ENCODE data around the gene MEOX1. TPM values are rescaled to one million over a fixed set of nuclear protein-coding genes. Genes with fewer than 3 reads are reported as not detected.

Gene MEOX1
- total and polyA plus RNA-seq, 2 of the 13 experiments (the other 11 are each of a cell fraction or from before 2014, with no cell fraction given) = not detected

- no peak for TF ChIP-seq ZNF512 (CRISPR knock-in tag; IDR thresholded peaks at IDR 0.05)
- TF ChIP-seq ZNF12 (CRISPR knock-in tag; IDR thresholded peaks at IDR 0.05) = no peak
- TF ChIP-seq, protein P1, sequence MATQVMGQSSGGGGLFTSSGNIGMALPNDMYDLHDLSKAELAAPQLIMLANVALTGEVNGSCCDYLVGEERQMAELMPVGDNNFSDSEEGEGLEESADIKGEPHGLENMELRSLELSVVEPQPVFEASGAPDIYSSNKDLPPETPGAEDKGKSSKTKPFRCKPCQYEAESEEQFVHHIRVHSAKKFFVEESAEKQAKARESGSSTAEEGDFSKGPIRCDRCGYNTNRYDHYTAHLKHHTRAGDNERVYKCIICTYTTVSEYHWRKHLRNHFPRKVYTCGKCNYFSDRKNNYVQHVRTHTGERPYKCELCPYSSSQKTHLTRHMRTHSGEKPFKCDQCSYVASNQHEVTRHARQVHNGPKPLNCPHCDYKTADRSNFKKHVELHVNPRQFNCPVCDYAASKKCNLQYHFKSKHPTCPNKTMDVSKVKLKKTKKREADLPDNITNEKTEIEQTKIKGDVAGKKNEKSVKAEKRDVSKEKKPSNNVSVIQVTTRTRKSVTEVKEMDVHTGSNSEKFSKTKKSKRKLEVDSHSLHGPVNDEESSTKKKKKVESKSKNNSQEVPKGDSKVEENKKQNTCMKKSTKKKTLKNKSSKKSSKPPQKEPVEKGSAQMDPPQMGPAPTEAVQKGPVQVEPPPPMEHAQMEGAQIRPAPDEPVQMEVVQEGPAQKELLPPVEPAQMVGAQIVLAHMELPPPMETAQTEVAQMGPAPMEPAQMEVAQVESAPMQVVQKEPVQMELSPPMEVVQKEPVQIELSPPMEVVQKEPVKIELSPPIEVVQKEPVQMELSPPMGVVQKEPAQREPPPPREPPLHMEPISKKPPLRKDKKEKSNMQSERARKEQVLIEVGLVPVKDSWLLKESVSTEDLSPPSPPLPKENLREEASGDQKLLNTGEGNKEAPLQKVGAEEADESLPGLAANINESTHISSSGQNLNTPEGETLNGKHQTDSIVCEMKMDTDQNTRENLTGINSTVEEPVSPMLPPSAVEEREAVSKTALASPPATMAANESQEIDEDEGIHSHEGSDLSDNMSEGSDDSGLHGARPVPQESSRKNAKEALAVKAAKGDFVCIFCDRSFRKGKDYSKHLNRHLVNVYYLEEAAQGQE (IDR thresholded peaks at IDR 0.05; ENCODE audit: borderline replicate concordance in 1 of 2, low read depth in 1 of 2, low read length in 2 of 2) = no peak
- no peak for TF ChIP-seq ZBTB33 (CRISPR knock-in tag; IDR thresholded peaks at IDR 0.05)
- 0 out of 2 replicates have a peak, but pooled peaks have one; percentile 5 for TF ChIP-seq FOXK1 (CRISPR knock-in tag; IDR thresholded peaks at IDR 0.05; ENCODE audit: borderline replicate concordance, low read depth)
- TF ChIP-seq FIP1L1 (IDR thresholded peaks at IDR 0.05; ENCODE audit: borderline replicate concordance, insufficient read depth, low read depth, low read length) = no peak
- 0 out of 2 replicates have a peak, but pooled peaks have one; percentile 6 for TF ChIP-seq THRA (CRISPR knock-in tag; IDR thresholded peaks at IDR 0.05; ENCODE audit: borderline replicate concordance)
- TF ChIP-seq FOXO4 (CRISPR knock-in tag; conservative IDR thresholded peaks at IDR 0.05) = 0 out of 2 replicates have a peak, but pooled peaks have one; percentile 70
- no peak for TF ChIP-seq ZFP36L2 (CRISPR knock-in tag; IDR thresholded peaks at IDR 0.05)
- TF ChIP-seq, protein P2, sequence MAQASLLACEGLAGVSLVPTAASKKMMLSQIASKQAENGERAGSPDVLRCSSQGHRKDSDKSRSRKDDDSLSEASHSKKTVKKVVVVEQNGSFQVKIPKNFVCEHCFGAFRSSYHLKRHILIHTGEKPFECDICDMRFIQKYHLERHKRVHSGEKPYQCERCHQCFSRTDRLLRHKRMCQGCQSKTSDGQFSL (CRISPR knock-in tag; IDR thresholded peaks at IDR 0.05) = no peak
- TF ChIP-seq ARID4A (CRISPR knock-in tag; IDR thresholded peaks at IDR 0.05; ENCODE audit: borderline replicate concordance) = 0 out of 2 replicates have a peak, but pooled peaks have one; percentile 33
- TF ChIP-seq NR2F6 (IDR thresholded peaks at IDR 0.05) = no peak
- 0 out of 2 replicates have a peak, but pooled peaks have one; percentile 34 for TF ChIP-seq NR2F6 (CRISPR knock-in tag; IDR thresholded peaks at IDR 0.05)
- peak; percentile 56 for TF ChIP-seq CEBPG (CRISPR knock-in tag; IDR thresholded peaks at IDR 0.05)
Observed at GRCh38 chr17:43674394-43674793, 12.7 kb upstream of the MEOX1 start (continued).
